OCI-LY7 (cell line): ENCODE results near the gene BOK. TPM values are rescaled to one million over a fixed set of nuclear protein-coding genes. Genes with fewer than 3 reads are reported as not detected.

Experiments used
- BruUV-seq: library from RNA; stranded (reverse); fragments of 400-500 nt; replicated peaks from 2 replicates; lab custom pipeline; 2021; lab: Mats Ljungman, UMichigan
- CTCF ChIA-PET: fragments of 300-600 bp; sonication (Branson Sonifier 250); formaldehyde crosslinking; loops from one replicate; lab custom pipeline; 2022; ENCODE audit warnings: antibody characterized with exemption; ENCODE audit not compliant: unreplicated experiment; lab: Charles Lee
- POLR2A ChIA-PET: fragments of 300-600 bp; sonication (Branson Sonifier 250); formaldehyde crosslinking; loops from one replicate; lab custom pipeline; 2022; ENCODE audit warnings: antibody characterized with exemption; lab: Charles Lee
- DNase-seq: peaks from one replicate; pipeline ENCODE4 v3.0.0-alpha.2; 2015; ENCODE audit warnings: low spot score
- H2AFZ ChIP-seq: fragments of 200-600 bp; sonication (generic), shearing (Covaris generic); 2 replicates; pipeline ENCODE4 v1.6.1; 2014; ENCODE audit warnings: mild to moderate bottlenecking, antibody characterized with exemption, low read length, moderate library complexity
- H3K27ac ChIP-seq: fragments of 200-600 bp; sonication (generic); 2 replicates; pipeline ENCODE4 v1.5.1; 2014; ENCODE audit warnings: mixed run types, low read depth, mild to moderate bottlenecking, moderate library complexity, low read length, inconsistent platforms; ENCODE audit not compliant: poor library complexity, severe bottlenecking
- H3K36me3 ChIP-seq: fragments of 200-600 bp; sonication (generic); 2 replicates; pipeline ENCODE4 v1.6.1; 2014; ENCODE audit warnings: mild to moderate bottlenecking, antibody characterized with exemption, low read length, moderate library complexity, mixed read lengths; ENCODE audit not compliant: insufficient read depth
- H3K4me1 ChIP-seq: fragments of 200-600 bp; sonication (generic); 2 replicates; pipeline ENCODE4 v1.5.1; 2014; ENCODE audit warnings: mild to moderate bottlenecking, low read length; ENCODE audit not compliant: insufficient read depth, poor library complexity, severe bottlenecking
- H3K4me2 ChIP-seq: fragments of 200-600 bp; sonication (generic); 2 replicates; pipeline ENCODE4 v1.6.1; 2014; ENCODE audit warnings: mild to moderate bottlenecking, low read length
- H3K4me3 ChIP-seq: fragments of 200-600 bp; sonication (generic); 2 replicates; pipeline ENCODE4 v1.5.1; 2014; ENCODE audit warnings: mild to moderate bottlenecking, low read depth, low read length; ENCODE audit not compliant: poor library complexity, severe bottlenecking
- H3K79me2 ChIP-seq: fragments of 200-600 bp; sonication (generic); 2 replicates; pipeline ENCODE4 v1.6.1; 2016; ENCODE audit warnings: low read depth, mild to moderate bottlenecking, low read length, moderate library complexity, mixed read lengths; ENCODE audit not compliant: insufficient read depth
- H3K9me2 ChIP-seq: fragments of 200-600 bp; sonication (generic); 2 replicates; pipeline ENCODE4 v1.6.1; 2016; ENCODE audit warnings: mild to moderate bottlenecking, low read length, mixed read lengths; ENCODE audit not compliant: insufficient read depth
- H3K9me3 ChIP-seq: fragments of 200-600 bp; sonication (generic); 2 replicates; pipeline ENCODE4 v1.6.1; 2014; ENCODE audit warnings: mild to moderate bottlenecking, mixed run types, low read length, mixed read lengths
- H4K20me1 ChIP-seq: fragments of 200-600 bp; sonication (generic); 2 replicates; pipeline ENCODE4 v1.6.1; 2014; ENCODE audit warnings: mild to moderate bottlenecking, antibody characterized with exemption, low read length, moderate library complexity, mixed read lengths; ENCODE audit not compliant: insufficient read depth
- CTCF ChIP-seq: fragments of 200-600 bp; sonication (generic); conservative IDR thresholded peaks from 2 replicates; pipeline ENCODE4 v1.5.1; 2014; ENCODE audit warnings: mild to moderate bottlenecking, antibody characterized with exemption, low read length, moderate library complexity, mixed read lengths
- EZH2phosphoT487 ChIP-seq: fragments of 200-600 bp; sonication (generic); IDR thresholded peaks from 2 replicates; pipeline ENCODE4 v1.6.1; 2018; ENCODE audit warnings: low read depth, borderline replicate concordance, mild to moderate bottlenecking, mixed run types, antibody characterized with exemption, low read length, moderate library complexity, mixed read lengths
- intact Hi-C: fragments of 100-400 bp; cut with micrococcal nuclease; formaldehyde crosslinking; loops from one replicate; pipeline ENCODE4 v1.10.0; 2022; ENCODE audit not compliant: unreplicated experiment
- total RNA-seq, 2 experiments: library from RNA; depleted of rRNA in 1 of 2; stranded (reverse); fragments of >200 nt in 1 of 2; shearing (Covaris generic) in 1 of 2; gene quantifications; 2 replicates each; pipeline ENCODE4 v1.2.3, GENCODE V29; 2014 to 2022

Gene BOK
- total RNA-seq, 2 experiments from 2014 or later: not detected

- Histone ChIP-seq H3K9me2 (no peaks in the 10 kb centered on the region), H3K4me2 (no peak overlapping the region), H3K4me3 (no peak overlapping the region), H4K20me1 (no peaks in the 10 kb centered on the region), H3K9me3 (no peaks in the 10 kb centered on the region), H3K79me2 (no peaks in the 10 kb centered on the region), H3K4me1 (peaks cover under 1% of the 10 kb centered on the region), H3K27ac (no peak overlapping the region), H3K36me3 (no peaks in the 10 kb centered on the region), H2AFZ (no peak overlapping the region)
- no TSS peak for BruUV-seq
- intact Hi-C loops: no loop called here
- DNase-seq: no peak
- TF ChIP-seq EZH2phosphoT487 (no peak), CTCF (no peak)
- POLR2A ChIA-PET: no interaction called here
- CTCF ChIA-PET: no interaction called here
These were observed 2.4 kb downstream of the BOK start for GRCh38 chr2:241560883-241561474.

GRCh38 chr2:241561832-241562231, 3.3 kb downstream of the BOK start:
- no peak overlapping the region for H3K4me2 ChIP-seq
- no peaks in the 10 kb centered on the region for H3K36me3 ChIP-seq
- no peaks in the 10 kb centered on the region for H3K4me1 ChIP-seq
- no peaks in the 10 kb centered on the region for H3K9me3 ChIP-seq
- no peak overlapping the region for H3K27ac ChIP-seq
- intact Hi-C loops: no loop called here
- H2AFZ ChIP-seq: no peak overlapping the region
- no peaks in the 10 kb centered on the region for H3K9me2 ChIP-seq
- no TSS peak for BruUV-seq
- no peaks in the 10 kb centered on the region for H3K79me2 ChIP-seq
- no peaks in the 10 kb centered on the region for H4K20me1 ChIP-seq
- DNase-seq: no peak
- ChIA-PET POLR2A (no interaction called here), CTCF (no interaction called here)
- TF ChIP-seq EZH2phosphoT487 (no peak), CTCF (no peak)
- H3K4me3 ChIP-seq: no peak overlapping the region

- DNase-seq: no peak
- ChIA-PET CTCF (no interaction called here), POLR2A (no interaction called here)
- Histone ChIP-seq H3K27ac (no peak overlapping the region), H3K9me2 (no peaks in the 10 kb centered on the region), H2AFZ (no peak overlapping the region), H3K36me3 (no peaks in the 10 kb centered on the region), H3K9me3 (no peaks in the 10 kb centered on the region), H3K79me2 (no peaks in the 10 kb centered on the region), H3K4me2 (no peak overlapping the region), H4K20me1 (no peaks in the 10 kb centered on the region), H3K4me1 (no peaks in the 10 kb centered on the region), H3K4me3 (no peak overlapping the region)
- no TSS peak for BruUV-seq
- intact Hi-C loops: no loop called here
- TF ChIP-seq CTCF (no peak), EZH2phosphoT487 (no peak)
These were observed 3.8 kb downstream of the BOK start for GRCh38 chr2:241562269-241562891.
